H1 (cell line): ENCODE data around the gene ATP6V1G3.

ENCODE experiments used
- E2F6 ChIP-seq: IDR thresholded peaks from 2 replicates; pipeline ENCODE4 v1.6.1; 2012; ENCODE audit warnings: inconsistent platforms
- EGR1 ChIP-seq: IDR thresholded peaks from 2 replicates; pipeline ENCODE4 v1.6.1; 2011; ENCODE audit warnings: low read depth, low read length, borderline replicate concordance
- EP300 ChIP-seq, 2 experiments: IDR thresholded peaks; 1 replicate in 1 of 2; 2 replicates in 1 of 2; pipeline ENCODE4 v1.6.1; 2011 to 2012; ENCODE audit warnings: low read depth in 2 of 2, low read length in 2 of 2, mild to moderate bottlenecking in 2 of 2, borderline replicate concordance in 1 of 2, inconsistent platforms in 1 of 2, moderate library complexity in 1 of 2
- EZH2 ChIP-seq: fragments of 200-600 bp; sonication (generic); IDR thresholded peaks from 2 replicates; pipeline ENCODE4 v1.7.1; 2012; ENCODE audit warnings: low read depth, mild to moderate bottlenecking, moderate library complexity, low read length, inconsistent platforms; ENCODE audit not compliant: severe bottlenecking
- HDAC2 ChIP-seq, 2 experiments: fragments of 300-600 bp in 1 of 2; sonication (generic) in 1 of 2; IDR thresholded peaks; 2 replicates each; pipeline ENCODE4 v1.6.1; 2011 to 2012; ENCODE audit warnings: low read depth in 2 of 2, low read length in 2 of 2, mild to moderate bottlenecking in 2 of 2, moderate library complexity in 2 of 2, borderline replicate concordance in 1 of 2, inconsistent platforms in 1 of 2
- POLR2A ChIP-seq, 2 experiments: IDR thresholded peaks; 1 replicate in 1 of 2; 2 replicates in 1 of 2; pipeline ENCODE4 v1.6.1; 2011; ENCODE audit warnings: low read depth in 2 of 2, low read length in 2 of 2, mild to moderate bottlenecking in 2 of 2; ENCODE audit errors: control extremely low read depth in 1 of 2
- SIN3A ChIP-seq, 2 experiments: IDR thresholded peaks in 1 of 2; conservative IDR thresholded peaks in 1 of 2; 2 replicates each; pipeline ENCODE4 v1.6.1; 2011 to 2012; ENCODE audit warnings: low read length in 2 of 2, improper control_type of control experiment in 1 of 2, low read depth in 1 of 2, mild to moderate bottlenecking in 1 of 2
- SP1 ChIP-seq: IDR thresholded peaks from 2 replicates; pipeline ENCODE4 v1.6.1; 2011; ENCODE audit warnings: low read depth, low read length
- TF ChIP-seq, protein P1 (sequence below), 3 experiments: IDR thresholded peaks; 1 replicate in 2 of 3; 2 replicates in 1 of 3; pipeline versions ENCODE4 v1.5.1 to v1.6.1; 2011; ENCODE audit warnings: low read length in 3 of 3, mild to moderate bottlenecking in 3 of 3, inconsistent platforms in 2 of 3, low read depth in 1 of 3, moderate library complexity in 1 of 3; ENCODE audit not compliant: insufficient read depth in 1 of 3; ENCODE audit errors: control extremely low read depth in 1 of 3
- TF ChIP-seq, protein P2 (sequence below): IDR thresholded peaks from 2 replicates; pipeline ENCODE4 v1.6.1; 2011; ENCODE audit warnings: low read depth, mild to moderate bottlenecking, low read length; ENCODE audit not compliant: insufficient read depth

- TF ChIP-seq POLR2A (IDR thresholded peaks at IDR 0.05; ENCODE audit: control extremely low read depth in 1 of 2, low read depth in 2 of 2, low read length in 2 of 2) (no peak), HDAC2 (IDR thresholded peaks at IDR 0.05; ENCODE audit: borderline replicate concordance in 1 of 2, low read depth in 2 of 2, low read length in 2 of 2) (no peak), SIN3A (conservative IDR thresholded peaks at IDR 0.05 in 1 of 2, IDR thresholded peaks at IDR 0.05 in 1 of 2; ENCODE audit: low read depth in 1 of 2, low read length in 2 of 2) (no peak), E2F6 (no peak), SP1 (no peak), EGR1 (no peak), EZH2 (no peak), EP300 (IDR thresholded peaks at IDR 0.05; ENCODE audit: borderline replicate concordance in 1 of 2, low read depth in 2 of 2, low read length in 2 of 2) (no peak)
- TF ChIP-seq, protein P1, sequence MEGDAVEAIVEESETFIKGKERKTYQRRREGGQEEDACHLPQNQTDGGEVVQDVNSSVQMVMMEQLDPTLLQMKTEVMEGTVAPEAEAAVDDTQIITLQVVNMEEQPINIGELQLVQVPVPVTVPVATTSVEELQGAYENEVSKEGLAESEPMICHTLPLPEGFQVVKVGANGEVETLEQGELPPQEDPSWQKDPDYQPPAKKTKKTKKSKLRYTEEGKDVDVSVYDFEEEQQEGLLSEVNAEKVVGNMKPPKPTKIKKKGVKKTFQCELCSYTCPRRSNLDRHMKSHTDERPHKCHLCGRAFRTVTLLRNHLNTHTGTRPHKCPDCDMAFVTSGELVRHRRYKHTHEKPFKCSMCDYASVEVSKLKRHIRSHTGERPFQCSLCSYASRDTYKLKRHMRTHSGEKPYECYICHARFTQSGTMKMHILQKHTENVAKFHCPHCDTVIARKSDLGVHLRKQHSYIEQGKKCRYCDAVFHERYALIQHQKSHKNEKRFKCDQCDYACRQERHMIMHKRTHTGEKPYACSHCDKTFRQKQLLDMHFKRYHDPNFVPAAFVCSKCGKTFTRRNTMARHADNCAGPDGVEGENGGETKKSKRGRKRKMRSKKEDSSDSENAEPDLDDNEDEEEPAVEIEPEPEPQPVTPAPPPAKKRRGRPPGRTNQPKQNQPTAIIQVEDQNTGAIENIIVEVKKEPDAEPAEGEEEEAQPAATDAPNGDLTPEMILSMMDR (IDR thresholded peaks at IDR 0.05; ENCODE audit: control extremely low read depth in 1 of 3, insufficient read depth in 1 of 3, low read depth in 1 of 3, low read length in 3 of 3) = no peak
- TF ChIP-seq, protein P2, sequence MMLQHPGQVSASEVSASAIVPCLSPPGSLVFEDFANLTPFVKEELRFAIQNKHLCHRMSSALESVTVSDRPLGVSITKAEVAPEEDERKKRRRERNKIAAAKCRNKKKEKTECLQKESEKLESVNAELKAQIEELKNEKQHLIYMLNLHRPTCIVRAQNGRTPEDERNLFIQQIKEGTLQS = no peak
Observed at GRCh38 chr1:198491028-198491427, 49.5 kb downstream of the ATP6V1G3 start.
